OCI-LY1 (cell line): ENCODE results near the gene SPECC1L.

Experiments
- CTCF ChIP-seq: fragments of 200-600 bp; sonication (generic), shearing (Covaris generic); IDR thresholded peaks from 2 replicates; pipeline ENCODE4 v1.5.1; 2017; ENCODE audit warnings: mild to moderate bottlenecking, antibody characterized with exemption, low read length, moderate library complexity, mixed read lengths
- EZH2 ChIP-seq: fragments of 200-600 bp; sonication (generic), shearing (Covaris generic); IDR thresholded peaks from 2 replicates; pipeline ENCODE4 v1.8.0; 2017; ENCODE audit warnings: borderline replicate concordance, mixed run types, mild to moderate bottlenecking, antibody characterized with exemption, low read length, moderate library complexity, mixed read lengths

- TF ChIP-seq CTCF (no peak), EZH2 (no peak)
These were observed 11.8 kb downstream of the SPECC1L start for GRCh38 chr22:24282401-24282800.
